ENCODE data around the gene FUOM.

DNA sequence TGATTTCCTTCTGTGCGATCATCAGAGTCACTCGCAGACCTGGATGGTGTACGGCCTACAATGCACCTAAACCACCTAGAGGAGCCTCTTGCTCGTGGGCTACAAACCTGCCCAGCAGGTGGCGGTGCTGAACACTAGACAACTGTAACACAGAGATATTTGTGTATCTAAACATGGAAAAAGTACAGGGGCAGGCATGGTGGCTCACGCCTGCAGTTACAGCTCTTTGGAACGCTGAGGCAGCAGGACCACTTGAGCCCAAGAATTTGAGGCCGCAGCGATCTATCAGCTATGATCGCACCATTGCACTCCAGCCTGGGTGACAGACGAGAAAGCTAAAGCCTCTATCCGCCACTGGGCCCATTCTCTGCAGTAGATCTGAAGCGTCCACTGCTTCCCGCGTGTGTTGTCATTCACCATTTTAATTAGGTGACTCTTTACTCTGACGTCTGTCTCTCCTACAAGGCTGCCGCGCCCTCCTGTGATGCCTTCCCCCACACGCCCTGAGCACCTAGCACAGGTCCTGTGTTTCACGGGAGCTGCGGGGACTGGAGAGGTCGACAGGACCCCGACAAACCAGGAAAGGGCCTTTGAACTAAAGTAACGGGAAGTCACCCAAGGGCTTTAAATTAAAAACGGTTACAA, 49.9 kb downstream of the FUOM start:
- TF ChIP-seq TAF1 (IDR thresholded peaks at IDR 0.05; ENCODE audit: borderline replicate concordance, low read depth, low read length) (no peak), CTCF (IDR thresholded peaks at IDR 0.05) (peak; percentile 78), TCF12 (IDR thresholded peaks at IDR 0.05) (no peak), FOXM1 (IDR thresholded peaks at IDR 0.05; ENCODE audit: low read depth) (no peak), EP300 (IDR thresholded peaks at IDR 0.05; ENCODE audit: borderline replicate concordance in 1 of 2, low read depth in 1 of 2, low read length in 1 of 2) (no peak), GATA2 (CRISPR knock-in tag; IDR thresholded peaks at IDR 0.05) (no peak), GABPA (IDR thresholded peaks at IDR 0.05; ENCODE audit: low read depth) (no peak), SIN3A (IDR thresholded peaks at IDR 0.05; ENCODE audit: borderline replicate concordance, low read depth, low read length) (0 out of 2 replicates have a peak, but pooled peaks have one; percentile 45), SMC3 (IDR thresholded peaks at IDR 0.05; ENCODE audit: low read depth, low read length) (peak; percentile 27; the same call in 1 of the 2 replicates), JUND (IDR thresholded peaks at IDR 0.05) (no peak)
- TF ChIP-seq, protein P1, sequence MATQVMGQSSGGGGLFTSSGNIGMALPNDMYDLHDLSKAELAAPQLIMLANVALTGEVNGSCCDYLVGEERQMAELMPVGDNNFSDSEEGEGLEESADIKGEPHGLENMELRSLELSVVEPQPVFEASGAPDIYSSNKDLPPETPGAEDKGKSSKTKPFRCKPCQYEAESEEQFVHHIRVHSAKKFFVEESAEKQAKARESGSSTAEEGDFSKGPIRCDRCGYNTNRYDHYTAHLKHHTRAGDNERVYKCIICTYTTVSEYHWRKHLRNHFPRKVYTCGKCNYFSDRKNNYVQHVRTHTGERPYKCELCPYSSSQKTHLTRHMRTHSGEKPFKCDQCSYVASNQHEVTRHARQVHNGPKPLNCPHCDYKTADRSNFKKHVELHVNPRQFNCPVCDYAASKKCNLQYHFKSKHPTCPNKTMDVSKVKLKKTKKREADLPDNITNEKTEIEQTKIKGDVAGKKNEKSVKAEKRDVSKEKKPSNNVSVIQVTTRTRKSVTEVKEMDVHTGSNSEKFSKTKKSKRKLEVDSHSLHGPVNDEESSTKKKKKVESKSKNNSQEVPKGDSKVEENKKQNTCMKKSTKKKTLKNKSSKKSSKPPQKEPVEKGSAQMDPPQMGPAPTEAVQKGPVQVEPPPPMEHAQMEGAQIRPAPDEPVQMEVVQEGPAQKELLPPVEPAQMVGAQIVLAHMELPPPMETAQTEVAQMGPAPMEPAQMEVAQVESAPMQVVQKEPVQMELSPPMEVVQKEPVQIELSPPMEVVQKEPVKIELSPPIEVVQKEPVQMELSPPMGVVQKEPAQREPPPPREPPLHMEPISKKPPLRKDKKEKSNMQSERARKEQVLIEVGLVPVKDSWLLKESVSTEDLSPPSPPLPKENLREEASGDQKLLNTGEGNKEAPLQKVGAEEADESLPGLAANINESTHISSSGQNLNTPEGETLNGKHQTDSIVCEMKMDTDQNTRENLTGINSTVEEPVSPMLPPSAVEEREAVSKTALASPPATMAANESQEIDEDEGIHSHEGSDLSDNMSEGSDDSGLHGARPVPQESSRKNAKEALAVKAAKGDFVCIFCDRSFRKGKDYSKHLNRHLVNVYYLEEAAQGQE (IDR thresholded peaks at IDR 0.05; ENCODE audit: low read depth, low read length): no peak

All from SK-N-SH (cell line).